ENCODE measurements around the gene HS2ST1.
"Not testable (repeated sequence)": the region's sequence is repeated elsewhere in the genome, so short reads cannot be mapped to it uniquely, and the experiment has no call there.

Gene HS2ST1

DNA sequence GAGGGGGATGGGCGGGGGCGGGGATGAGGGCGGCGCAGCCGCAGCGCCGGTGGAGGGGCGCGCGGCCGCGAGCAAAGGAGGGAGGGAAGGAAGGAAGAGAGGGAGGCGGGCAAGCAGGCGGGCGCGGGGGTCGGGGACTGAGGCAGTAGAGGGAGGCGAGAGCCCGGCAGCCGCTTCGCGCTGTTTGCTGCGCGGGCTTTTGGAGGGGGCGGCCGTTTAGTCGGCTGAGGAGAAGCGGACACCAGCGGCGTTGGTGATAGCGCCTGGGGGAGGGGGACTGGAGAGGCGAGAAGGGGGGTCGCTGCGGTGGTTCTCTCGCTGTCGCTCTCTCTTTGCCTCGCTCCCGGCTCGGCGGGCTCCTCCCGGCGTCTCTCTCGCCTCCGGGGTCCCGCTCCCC, at the start of gene HS2ST1:
HS2ST1 (plus strand) TSS at position 35 of the 397 bp plus-strand sequence.
- WGBS (ENCODE audit: insufficient coverage, insufficient read length): no CpG with 5 or more reads among the region's 45 CpGs
- no peak for DNase-seq (ENCODE audit: low read depth, low spot score)
- no peaks in the 10 kb centered on the region for H3K9me3 ChIP-seq (ENCODE audit: control insufficient read depth, insufficient read depth, low read length)
- no peaks in the 10 kb centered on the region for H3K27me3 ChIP-seq (ENCODE audit: control insufficient read depth, insufficient read depth, low read length)
- no peaks in the 10 kb centered on the region for H3K36me3 ChIP-seq (ENCODE audit: control insufficient read depth, insufficient read depth, low read length)
- no peaks in the 10 kb centered on the region for H3K4me1 ChIP-seq (ENCODE audit: control insufficient read depth, insufficient read depth, low read length)
- H3K27ac ChIP-seq (ENCODE audit: low read length): no peak within 1 kb of the TSS
- peak within 1 kb of the TSS; percentile 83 for H3K4me3 ChIP-seq (ENCODE audit: low read length)

GRCh38 chr1:86865973-86866637, 48.3 kb upstream of the HS2ST1 start:
- WGBS (ENCODE audit: insufficient coverage, insufficient read length): 100% methylated on average over 1 of the region's 6 CpGs
- no peaks in the 10 kb centered on the region; the same call in 1 of the 2 replicates for H3K4me1 ChIP-seq (ENCODE audit: control insufficient read depth, insufficient read depth, low read length)
- H3K9me3 ChIP-seq (ENCODE audit: control insufficient read depth, insufficient read depth, low read length): no peaks in the 10 kb centered on the region
- no peaks in the 10 kb centered on the region for H3K27me3 ChIP-seq (ENCODE audit: control insufficient read depth, insufficient read depth, low read length)
- no peaks in the 10 kb centered on the region for H3K36me3 ChIP-seq (ENCODE audit: control insufficient read depth, insufficient read depth, low read length)
- no peak overlapping the region for H3K27ac ChIP-seq (ENCODE audit: low read length)
- no peak overlapping the region for H3K4me3 ChIP-seq (ENCODE audit: low read length)
- DNase-seq (ENCODE audit: low read depth, low spot score): no peak

GRCh38 chr1:86866665-86867064, 47.8 kb upstream of the HS2ST1 start:
- DNase-seq (ENCODE audit: low read depth, low spot score): no peak
- no peak overlapping the region for H3K4me3 ChIP-seq (ENCODE audit: low read length)
- H3K27me3 ChIP-seq (ENCODE audit: control insufficient read depth, insufficient read depth, low read length): no peaks in the 10 kb centered on the region
- H3K36me3 ChIP-seq (ENCODE audit: control insufficient read depth, insufficient read depth, low read length): no peaks in the 10 kb centered on the region
- no peak overlapping the region for H3K27ac ChIP-seq (ENCODE audit: low read length)
- H3K9me3 ChIP-seq (ENCODE audit: control insufficient read depth, insufficient read depth, low read length): no peaks in the 10 kb centered on the region
- no peaks in the 10 kb centered on the region; the same call in 1 of the 2 replicates for H3K4me1 ChIP-seq (ENCODE audit: control insufficient read depth, insufficient read depth, low read length)

- not testable (repeated sequence) for H3K4me1 ChIP-seq (ENCODE audit: control insufficient read depth, insufficient read depth, low read length); DNase-seq (ENCODE audit: low read depth, low spot score); H3K4me3 ChIP-seq (ENCODE audit: low read length); H3K9me3 ChIP-seq (ENCODE audit: control insufficient read depth, insufficient read depth, low read length); H3K27ac ChIP-seq (ENCODE audit: low read length); H3K27me3 ChIP-seq (ENCODE audit: control insufficient read depth, insufficient read depth, low read length); H3K36me3 ChIP-seq (ENCODE audit: control insufficient read depth, insufficient read depth, low read length)
- WGBS (ENCODE audit: insufficient coverage, insufficient read length): no CpG with 5 or more reads among the region's 4 CpGs
Observed at GRCh38 chr1:86867278-86867677, 47.2 kb upstream of the HS2ST1 start.

- no peak for DNase-seq (ENCODE audit: low read depth, low spot score)
- no peaks in the 10 kb centered on the region for H3K9me3 ChIP-seq (ENCODE audit: control insufficient read depth, insufficient read depth, low read length)
- H3K4me1 ChIP-seq (ENCODE audit: control insufficient read depth, insufficient read depth, low read length): no peaks in the 10 kb centered on the region; the same call in 1 of the 2 replicates
- no CpG with 5 or more reads among the region's 1 CpG for WGBS (ENCODE audit: insufficient coverage, insufficient read length)
- no peak overlapping the region for H3K4me3 ChIP-seq (ENCODE audit: low read length)
- H3K27ac ChIP-seq (ENCODE audit: low read length): no peak overlapping the region
- no peaks in the 10 kb centered on the region for H3K36me3 ChIP-seq (ENCODE audit: control insufficient read depth, insufficient read depth, low read length)
- H3K27me3 ChIP-seq (ENCODE audit: control insufficient read depth, insufficient read depth, low read length): no peaks in the 10 kb centered on the region
Observed at GRCh38 chr1:86868477-86868876, 46.0 kb upstream of the HS2ST1 start.

DNA sequence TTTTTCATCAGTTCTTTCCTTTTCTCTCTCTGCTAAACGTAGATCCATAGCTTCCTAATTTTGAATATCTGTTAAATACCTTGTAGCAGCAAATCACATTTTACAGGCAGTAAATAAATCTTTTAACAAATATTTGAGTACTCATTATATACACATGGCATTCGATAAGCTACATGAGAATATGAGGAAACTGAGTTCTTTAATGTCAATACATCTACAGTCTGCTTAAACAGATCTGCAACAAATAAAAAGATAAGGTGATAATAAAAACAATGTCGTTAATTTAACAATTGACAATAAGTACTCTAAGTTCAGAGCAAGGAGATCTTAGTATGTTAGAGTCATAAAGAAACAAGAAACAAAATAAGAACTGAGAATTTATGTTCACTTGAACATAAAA, 43.4 kb upstream of the HS2ST1 start:
- no peaks in the 10 kb centered on the region; the same call in 1 of the 2 replicates for H3K4me1 ChIP-seq (ENCODE audit: control insufficient read depth, insufficient read depth, low read length)
- H3K27ac ChIP-seq (ENCODE audit: low read length): no peak overlapping the region
- H3K36me3 ChIP-seq (ENCODE audit: control insufficient read depth, insufficient read depth, low read length): no peaks in the 10 kb centered on the region
- WGBS (ENCODE audit: insufficient coverage, insufficient read length): no CpG with 5 or more reads among the region's 3 CpGs
- no peak for DNase-seq (ENCODE audit: low read depth, low spot score)
- no peak overlapping the region for H3K4me3 ChIP-seq (ENCODE audit: low read length)
- no peaks in the 10 kb centered on the region for H3K9me3 ChIP-seq (ENCODE audit: control insufficient read depth, insufficient read depth, low read length)
- H3K27me3 ChIP-seq (ENCODE audit: control insufficient read depth, insufficient read depth, low read length): no peaks in the 10 kb centered on the region

DNA sequence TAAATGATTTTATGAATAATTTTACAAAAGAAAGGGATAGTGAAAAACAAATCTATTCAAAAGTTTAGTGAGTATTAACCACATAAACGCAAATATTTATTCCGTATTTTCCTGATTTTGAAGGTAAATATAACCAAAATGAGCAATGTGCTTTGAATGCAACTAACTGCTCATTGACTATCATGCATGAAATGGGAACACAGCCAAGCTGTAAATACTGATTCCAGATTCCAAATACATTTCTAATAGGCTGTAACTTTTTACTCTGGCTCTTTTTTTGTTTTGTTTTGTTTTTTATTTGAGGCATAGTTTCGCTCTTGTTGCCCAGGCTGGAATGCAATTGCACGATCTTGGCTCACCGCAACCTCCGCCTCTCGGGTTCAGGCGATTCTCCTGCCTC, 42.3 kb upstream of the HS2ST1 start:
- Histone ChIP-seq H3K4me3 (ENCODE audit: low read length) (no peak overlapping the region), H3K9me3 (ENCODE audit: control insufficient read depth, insufficient read depth, low read length) (no peaks in the 10 kb centered on the region), H3K27ac (ENCODE audit: low read length) (no peak overlapping the region), H3K36me3 (ENCODE audit: control insufficient read depth, insufficient read depth, low read length) (no peaks in the 10 kb centered on the region), H3K4me1 (ENCODE audit: control insufficient read depth, insufficient read depth, low read length) (no peaks in the 10 kb centered on the region; the same call in 1 of the 2 replicates), H3K27me3 (ENCODE audit: control insufficient read depth, insufficient read depth, low read length) (no peaks in the 10 kb centered on the region)
- no peak for DNase-seq (ENCODE audit: low read depth, low spot score)
- WGBS (ENCODE audit: insufficient coverage, insufficient read length): no CpG with 5 or more reads among the region's 8 CpGs

GRCh38 chr1:86875722-86876121, 38.7 kb upstream of the HS2ST1 start:
- no peak overlapping the region for H3K4me3 ChIP-seq (ENCODE audit: low read length)
- DNase-seq (ENCODE audit: low read depth, low spot score): no peak
- no peaks in the 10 kb centered on the region for H3K4me1 ChIP-seq (ENCODE audit: control insufficient read depth, insufficient read depth, low read length)
- no peaks in the 10 kb centered on the region for H3K9me3 ChIP-seq (ENCODE audit: control insufficient read depth, insufficient read depth, low read length)
- no peaks in the 10 kb centered on the region for H3K27me3 ChIP-seq (ENCODE audit: control insufficient read depth, insufficient read depth, low read length)
- H3K36me3 ChIP-seq (ENCODE audit: control insufficient read depth, insufficient read depth, low read length): no peaks in the 10 kb centered on the region
- H3K27ac ChIP-seq (ENCODE audit: low read length): no peak overlapping the region
- no CpG with 5 or more reads among the region's 1 CpG for WGBS (ENCODE audit: insufficient coverage, insufficient read length)

GRCh38 chr1:86887479-86888162, 26.8 kb upstream of the HS2ST1 start:
- WGBS (ENCODE audit: insufficient coverage, insufficient read length): no CpG with 5 or more reads among the region's 5 CpGs
- Histone ChIP-seq H3K9me3 (ENCODE audit: control insufficient read depth, insufficient read depth, low read length) (no peaks in the 10 kb centered on the region), H3K36me3 (ENCODE audit: control insufficient read depth, insufficient read depth, low read length) (no peaks in the 10 kb centered on the region), H3K4me3 (ENCODE audit: low read length) (no peak overlapping the region), H3K27me3 (ENCODE audit: control insufficient read depth, insufficient read depth, low read length) (no peaks in the 10 kb centered on the region), H3K27ac (ENCODE audit: low read length) (no peak overlapping the region), H3K4me1 (ENCODE audit: control insufficient read depth, insufficient read depth, low read length) (no peaks in the 10 kb centered on the region)
- no peak for DNase-seq (ENCODE audit: low read depth, low spot score)

GRCh38 chr1:86888327-86888726, 26.1 kb upstream of the HS2ST1 start:
- Histone ChIP-seq H3K4me1 (ENCODE audit: control insufficient read depth, insufficient read depth, low read length) (no peaks in the 10 kb centered on the region), H3K9me3 (ENCODE audit: control insufficient read depth, insufficient read depth, low read length) (no peaks in the 10 kb centered on the region), H3K27me3 (ENCODE audit: control insufficient read depth, insufficient read depth, low read length) (no peaks in the 10 kb centered on the region), H3K27ac (ENCODE audit: low read length) (no peak overlapping the region), H3K36me3 (ENCODE audit: control insufficient read depth, insufficient read depth, low read length) (no peaks in the 10 kb centered on the region), H3K4me3 (ENCODE audit: low read length) (no peak overlapping the region)
- DNase-seq (ENCODE audit: low read depth, low spot score): no peak
- WGBS (ENCODE audit: insufficient coverage, insufficient read length): no CpG with 5 or more reads among the region's 5 CpGs

DNA sequence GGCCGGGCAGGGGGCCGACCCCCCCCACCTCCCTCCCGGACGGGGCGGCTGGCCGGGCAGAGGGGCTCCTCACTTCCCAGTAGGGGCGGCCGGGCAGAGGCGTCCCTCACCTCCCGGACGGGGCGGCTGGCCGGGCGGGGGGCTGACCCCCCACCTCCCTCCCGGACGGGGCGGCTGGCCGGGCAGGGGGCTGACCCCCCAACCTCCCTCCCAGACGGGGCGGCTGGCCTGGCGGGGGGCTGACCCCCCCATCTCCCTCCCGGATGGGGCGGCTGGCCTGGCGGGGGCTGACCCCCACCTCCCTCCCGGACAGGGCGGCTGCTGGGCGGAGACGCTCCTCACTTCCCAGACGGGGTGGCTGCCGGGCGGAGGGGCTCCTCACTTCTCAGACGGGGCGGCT, 15.0 kb upstream of the HS2ST1 start:
- H3K4me3 ChIP-seq (ENCODE audit: low read length); H3K36me3 ChIP-seq (ENCODE audit: control insufficient read depth, insufficient read depth, low read length): not testable (repeated sequence)

More for the DNA sequence above, 15.0 kb upstream of the HS2ST1 start:
- H3K9me3 ChIP-seq (ENCODE audit: control insufficient read depth, insufficient read depth, low read length); H3K4me1 ChIP-seq (ENCODE audit: control insufficient read depth, insufficient read depth, low read length); H3K27me3 ChIP-seq (ENCODE audit: control insufficient read depth, insufficient read depth, low read length); DNase-seq (ENCODE audit: low read depth, low spot score); H3K27ac ChIP-seq (ENCODE audit: low read length): not testable (repeated sequence)
- no CpG with 5 or more reads among the region's 33 CpGs for WGBS (ENCODE audit: insufficient coverage, insufficient read length)
